Pancreas (tissue), 10 donors: ENCODE data around the gene USP48. TPM values are rescaled to one million over a fixed set of nuclear protein-coding genes. Genes with fewer than 3 reads are reported as not detected.

Experiments used
- ATAC-seq, 4 donors: fragments of 200-7000 bp; cut with Tn5 transposase; one replicate each; pipeline versions ENCODE4 v1.8.0 to v1.9.1; 2020; ENCODE audit warnings: mild to moderate bottlenecking in 4 of 4, moderate library complexity in 4 of 4
- DNase-seq, 6 donors: peaks; one replicate each; pipeline ENCODE4 v3.0.0-alpha.2; 2020
- FAIRE-seq: peaks from 2 replicates; lab custom pipeline; 2012; peaks lifted over from hg19 to GRCh38; lab: Jason Lieb, UNC
- H3K27ac ChIP-seq, 4 donors: fragments of 200-600 bp; sonication (generic); 1 replicate in 3 of 4; 2 replicates in 1 of 4; pipeline versions ENCODE4 v1.5.0 to v1.8.0; 2020
- H3K27me3 ChIP-seq, 4 donors: fragments of 200-600 bp; one replicate each; pipeline ENCODE4 v1.8.0; 2021
- H3K36me3 ChIP-seq, 3 donors: fragments of 200-600 bp; sonication (generic) in 1 of 3; one replicate each; pipeline versions ENCODE4 v1.5.0 to v1.8.0; 2020 to 2021
- H3K4me1 ChIP-seq, 3 donors: fragments of 200-600 bp; one replicate each; pipeline ENCODE4 v1.8.0; 2021
- H3K4me3 ChIP-seq, 4 donors: fragments of 200-600 bp; sonication (generic) in 2 of 4; one replicate each; pipeline versions ENCODE4 v1.5.0 to v1.8.0; 2020 to 2021
- H3K9me3 ChIP-seq, 4 donors: fragments of 200-600 bp; one replicate each; pipeline ENCODE4 v1.8.0; 2021
- CTCF ChIP-seq, 4 donors: fragments of 200-600 bp; sonication (generic) in 3 of 4; IDR thresholded peaks; one replicate each; pipeline versions ENCODE4 v1.5.0 to v1.8.0; 2021; ENCODE audit warnings: antibody characterized with exemption in 4 of 4
- WGBS, 2 donors: extraction: QIAGEN DNeasy Blood & Tissue Kit; methylation state at CpG; one replicate each; pipeline ENCODE4 v1.1.7; 2013; 5-methylcytosine and 5-hydroxymethylcytosine counted together
- intact Hi-C, 3 donors: fragments of 100-400 bp; cut with DNase I; formaldehyde crosslinking; loops; one replicate each; pipeline versions ENCODE4 v1.11.1 to v1.14.2; 2022
- polyA plus RNA-seq, 2 donors: library from polyadenylated mRNA; stranded (reverse); fragments of 200-250 nt; gene quantifications; one replicate each; pipeline ENCODE4 v1.2.3, GENCODE V29; 2013
- total RNA-seq, 6 donors: library from RNA; stranded (reverse); fragmentation: NEBNext Ultra II Directional in 4 of 6; extraction: Animal tissue kit (Norgen Biotek cat#: 25700) in 4 of 6; gene quantifications; one replicate each; pipeline versions ENCODE4 v1.2.1 to v1.2.4, GENCODE V29; 2021 to 2023
- donor health status: healthy with polysubstance abuse.
- donor health status: DM: no; HTN: no; CAD: no; lungs with moderate emphysema.
- donor health status: DM: no; HTN: no; CAD: no.
- donor health status: control.
- donor health status: control.
- donor health status: Bipolar disorder and iron deficiency.
- donor health status: DM: yes; HTN: yes; CAD: no.
- donor health status: DM: no; HTN: no; CAD: no.
- donor health status: DM: no; HTN: no; CAD: no.
- donor health status: DM: yes; HTN: yes; CAD: no.

Gene USP48
- total and polyA plus RNA-seq, 8 donors = 14.9 to 30.6 (median 25.9) TPM

- TF ChIP-seq CTCF (IDR thresholded peaks at IDR 0.05) = peak; percentile 93 to 98 (median 96)
- no peaks in the 10 kb centered on the region for H3K36me3 ChIP-seq
- H3K27ac ChIP-seq = no peak overlapping the region
- peaks cover 0 to 12% (median 0%) of the 10 kb centered on the region in 3 donors for H3K4me1 ChIP-seq
- H3K4me3 ChIP-seq = peak overlapping the region in 1 of 4 donors; percentile 23
- no peaks in the 10 kb centered on the region for H3K27me3 ChIP-seq
- ATAC-seq (peak; percentile 81 to 91 (median 90)), FAIRE-seq (no peak), DNase-seq (peak; percentile 63 to 94 (median 86))
- 1 to 2% methylated on average over 39 to 64 of the region's 64 CpGs for WGBS, 2 donors
- intact Hi-C loops = loop anchor here in 1 of 3 donors (10.0 kb wide), 2 partner anchors 145 to 285 kb away; no protein-coding TSS in a partner anchor
- no peaks in the 10 kb centered on the region for H3K9me3 ChIP-seq
These were observed 123.6 kb downstream of the USP48 start for GRCh38 chr1:21659099-21659923.

- ATAC-seq (no peak), FAIRE-seq (no peak), DNase-seq (peak in 1 of 6 donors; percentile 27)
- Histone ChIP-seq H3K27me3 (no peaks in the 10 kb centered on the region), H3K36me3 (no peaks in the 10 kb centered on the region), H3K4me3 (no peak overlapping the region), H3K9me3 (no peaks in the 10 kb centered on the region), H3K4me1 (peaks cover 0 to 12% (median 0%) of the 10 kb centered on the region in 3 donors), H3K27ac (no peak overlapping the region)
- intact Hi-C loops = loop anchor here in 1 of 3 donors (10.0 kb wide), 2 partner anchors 143 to 283 kb away; no protein-coding TSS in a partner anchor
- no peak for TF ChIP-seq CTCF (IDR thresholded peaks at IDR 0.05)
- 78% methylated on average over 10 of the region's 10 CpGs for WGBS, 2 donors
These were observed 125.3 kb downstream of the USP48 start for GRCh38 chr1:21657456-21658190.

GRCh38 chr1:21655748-21656147 lies 127.2 kb downstream of the USP48 start:
- intact Hi-C loops = loop anchor here in 1 of 3 donors (10.0 kb wide), 2 partner anchors 141 to 281 kb away; no protein-coding TSS in a partner anchor
- no peak overlapping the region for H3K4me3 ChIP-seq
- no peaks in the 10 kb centered on the region for H3K36me3 ChIP-seq
- ATAC-seq (peak in 3 of 4 donors; percentile 13 to 50 (median 16)), DNase-seq (peak in 1 of 6 donors; percentile 39), FAIRE-seq (no peak)
- TF ChIP-seq CTCF (IDR thresholded peaks at IDR 0.05) = no peak
- peaks cover 4 to 18% (median 6%) of the 10 kb centered on the region in 3 donors for H3K4me1 ChIP-seq
- no peaks in the 10 kb centered on the region for H3K27me3 ChIP-seq
- H3K27ac ChIP-seq = no peak overlapping the region
- H3K9me3 ChIP-seq = no peaks in the 10 kb centered on the region
- WGBS, 2 donors = 53 to 54% methylated on average over 4 of the region's 4 CpGs

GRCh38 chr1:21655259-21655658 lies 127.7 kb downstream of the USP48 start:
- peak in 1 of 6 donors; percentile 13 for DNase-seq
- Histone ChIP-seq H3K4me3 (no peak overlapping the region), H3K36me3 (no peaks in the 10 kb centered on the region), H3K9me3 (no peaks in the 10 kb centered on the region), H3K27me3 (no peaks in the 10 kb centered on the region), H3K4me1 (peaks cover 4 to 22% (median 10%) of the 10 kb centered on the region in 3 donors), H3K27ac (no peak overlapping the region)
- ATAC-seq = no peak
- 84 to 95% methylated on average over 4 of the region's 4 CpGs for WGBS, 2 donors
- FAIRE-seq = no peak
- TF ChIP-seq CTCF (IDR thresholded peaks at IDR 0.05) = no peak
- intact Hi-C loops = loop anchor here in 1 of 3 donors (10.0 kb wide), 2 partner anchors 140 to 280 kb away; no protein-coding TSS in a partner anchor
